ENCODE measurements around the gene STK4. TPM values are rescaled to one million over a fixed set of nuclear protein-coding genes. Genes with fewer than 3 reads are reported as not detected.

STK4 gene
- total and polyA plus RNA-seq, 7 donors, result 2.4 to 8.6 (median 5.6) TPM

- Histone ChIP-seq H3K9me3 (no peaks in the 10 kb centered on the region), H3K27me3 (ENCODE audit: insufficient read depth in 3 of 3, low read length in 2 of 3) (no peaks in the 10 kb centered on the region), H3K4me3 (no peak overlapping the region), H3K4me1 (peaks cover 2% of the 10 kb centered on the region), H3K27ac (no peak overlapping the region), H3K36me3 (ENCODE audit: insufficient read depth in 1 of 2, low read depth in 1 of 2) (peaks cover 8 to 56% of the 10 kb centered on the region in 2 donors)
- DNase-seq, result no peak
- ATAC-seq, result no peak
- 75 to 82% (median 79%) methylated on average over 7 of the region's 7 CpGs for WGBS, 3 donors
- intact Hi-C loops (cut with DNase I), result no loop called here
- TF ChIP-seq CTCF (IDR thresholded peaks at IDR 0.05), result no peak
Observed at GRCh38 chr20:44941120-44941691, 25.1 kb upstream of the STK4 start.

- peaks cover 8 to 68% of the 10 kb centered on the region in 2 donors for H3K36me3 ChIP-seq (ENCODE audit: insufficient read depth in 1 of 2, low read depth in 1 of 2)
- H3K27me3 ChIP-seq (ENCODE audit: insufficient read depth in 3 of 3, low read length in 2 of 3), result no peaks in the 10 kb centered on the region
- ATAC-seq (no peak), DNase-seq (no peak)
- WGBS, 3 donors, result 82 to 94% (median 89%) methylated on average over 4 of the region's 4 CpGs
- no peak overlapping the region for H3K4me3 ChIP-seq
- H3K9me3 ChIP-seq, result no peaks in the 10 kb centered on the region
- TF ChIP-seq CTCF (IDR thresholded peaks at IDR 0.05), result no peak
- peaks cover 4% of the 10 kb centered on the region for H3K4me1 ChIP-seq
- intact Hi-C loops (cut with DNase I), result no loop called here
- H3K27ac ChIP-seq, result no peak overlapping the region
Observed at GRCh38 chr20:44942264-44942973, 23.9 kb upstream of the STK4 start.

GRCh38 chr20:44943828-44944227 is 22.5 kb upstream of the STK4 start:
- Histone ChIP-seq H3K4me1 (peaks cover 4% of the 10 kb centered on the region), H3K9me3 (no peaks in the 10 kb centered on the region), H3K4me3 (no peak overlapping the region), H3K27me3 (ENCODE audit: insufficient read depth in 3 of 3, low read length in 2 of 3) (no peaks in the 10 kb centered on the region), H3K36me3 (ENCODE audit: insufficient read depth in 1 of 2, low read depth in 1 of 2) (peaks cover 16 to 82% of the 10 kb centered on the region in 2 donors), H3K27ac (no peak overlapping the region)
- 93 to 97% (median 93%) methylated on average over 4 of the region's 4 CpGs for WGBS, 3 donors
- DNase-seq, result no peak
- no peak for ATAC-seq
- no peak for TF ChIP-seq CTCF (IDR thresholded peaks at IDR 0.05)
- intact Hi-C loops (cut with DNase I), result no loop called here

GRCh38 chr20:44945261-44945660 is 21.1 kb upstream of the STK4 start:
- no peaks in the 10 kb centered on the region for H3K27me3 ChIP-seq (ENCODE audit: insufficient read depth in 3 of 3, low read length in 2 of 3)
- TF ChIP-seq CTCF (IDR thresholded peaks at IDR 0.05), result no peak
- peaks cover 4% of the 10 kb centered on the region for H3K4me1 ChIP-seq
- no peak overlapping the region for H3K4me3 ChIP-seq
- intact Hi-C loops (cut with DNase I), result no loop called here
- no peak overlapping the region for H3K27ac ChIP-seq
- H3K36me3 ChIP-seq (ENCODE audit: insufficient read depth in 1 of 2, low read depth in 1 of 2), result peaks cover 20 to 97% of the 10 kb centered on the region in 2 donors
- no peaks in the 10 kb centered on the region for H3K9me3 ChIP-seq
- ATAC-seq (no peak), DNase-seq (no peak)
- WGBS, 3 donors, result 87 to 90% (median 90%) methylated on average over 6 of the region's 6 CpGs
